HFF-Myc (cell line): ENCODE measurements around the gene MASP2.

Source experiments
- DNase-seq: peaks from one replicate; pipeline ENCODE4 v3.0.0-alpha.2; 2011; ENCODE audit warnings: low read depth; ENCODE audit errors: extremely low read depth
- H3K4me3 ChIP-seq: replicated peaks from 2 replicates; pipeline ENCODE4 v1.5.1; 2011; ENCODE audit warnings: low read depth, mild to moderate bottlenecking, control low read depth, low read length
- TF ChIP-seq, protein P1 (sequence below): IDR thresholded peaks from 2 replicates; pipeline ENCODE4 v1.5.1; 2012; ENCODE audit warnings: mild to moderate bottlenecking, low read depth, low read length, control low read depth; ENCODE audit errors: missing control alignments

The MASP2 gene

DNA sequence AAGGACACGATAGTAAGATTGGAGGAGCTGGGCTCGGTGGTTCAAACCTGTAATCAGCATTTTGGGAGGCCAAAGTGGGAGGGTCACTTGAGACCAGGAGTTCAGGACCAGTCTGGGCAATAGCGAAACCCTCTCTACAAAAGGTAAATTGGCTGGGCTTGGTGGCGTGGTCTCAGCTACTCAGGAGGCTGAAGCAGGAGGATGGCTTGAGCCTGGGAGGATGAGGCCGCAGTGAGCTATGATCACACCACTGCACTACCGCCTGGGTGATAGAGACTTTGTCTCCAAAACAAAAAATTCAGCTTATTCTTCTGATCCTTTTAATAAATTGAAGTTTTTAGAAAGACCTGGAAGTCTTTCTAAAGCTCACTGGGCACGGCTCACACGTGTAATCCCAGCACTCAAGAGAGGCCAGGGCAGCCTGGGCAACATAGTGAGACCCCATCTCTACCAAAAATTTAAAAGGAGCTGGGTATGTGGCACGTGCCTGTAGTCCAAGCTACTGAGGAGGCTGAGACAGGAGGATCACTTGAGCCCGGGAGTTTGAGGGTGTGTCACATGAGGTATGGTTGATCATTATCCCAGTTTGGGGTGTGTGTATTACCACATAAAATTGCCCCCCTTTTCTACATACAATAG is 15.3 kb downstream of the MASP2 start:
- H3K4me3 ChIP-seq, result no peak overlapping the region
- TF ChIP-seq, protein P1, sequence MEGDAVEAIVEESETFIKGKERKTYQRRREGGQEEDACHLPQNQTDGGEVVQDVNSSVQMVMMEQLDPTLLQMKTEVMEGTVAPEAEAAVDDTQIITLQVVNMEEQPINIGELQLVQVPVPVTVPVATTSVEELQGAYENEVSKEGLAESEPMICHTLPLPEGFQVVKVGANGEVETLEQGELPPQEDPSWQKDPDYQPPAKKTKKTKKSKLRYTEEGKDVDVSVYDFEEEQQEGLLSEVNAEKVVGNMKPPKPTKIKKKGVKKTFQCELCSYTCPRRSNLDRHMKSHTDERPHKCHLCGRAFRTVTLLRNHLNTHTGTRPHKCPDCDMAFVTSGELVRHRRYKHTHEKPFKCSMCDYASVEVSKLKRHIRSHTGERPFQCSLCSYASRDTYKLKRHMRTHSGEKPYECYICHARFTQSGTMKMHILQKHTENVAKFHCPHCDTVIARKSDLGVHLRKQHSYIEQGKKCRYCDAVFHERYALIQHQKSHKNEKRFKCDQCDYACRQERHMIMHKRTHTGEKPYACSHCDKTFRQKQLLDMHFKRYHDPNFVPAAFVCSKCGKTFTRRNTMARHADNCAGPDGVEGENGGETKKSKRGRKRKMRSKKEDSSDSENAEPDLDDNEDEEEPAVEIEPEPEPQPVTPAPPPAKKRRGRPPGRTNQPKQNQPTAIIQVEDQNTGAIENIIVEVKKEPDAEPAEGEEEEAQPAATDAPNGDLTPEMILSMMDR, result no peak
- DNase-seq, result no peak

DNA sequence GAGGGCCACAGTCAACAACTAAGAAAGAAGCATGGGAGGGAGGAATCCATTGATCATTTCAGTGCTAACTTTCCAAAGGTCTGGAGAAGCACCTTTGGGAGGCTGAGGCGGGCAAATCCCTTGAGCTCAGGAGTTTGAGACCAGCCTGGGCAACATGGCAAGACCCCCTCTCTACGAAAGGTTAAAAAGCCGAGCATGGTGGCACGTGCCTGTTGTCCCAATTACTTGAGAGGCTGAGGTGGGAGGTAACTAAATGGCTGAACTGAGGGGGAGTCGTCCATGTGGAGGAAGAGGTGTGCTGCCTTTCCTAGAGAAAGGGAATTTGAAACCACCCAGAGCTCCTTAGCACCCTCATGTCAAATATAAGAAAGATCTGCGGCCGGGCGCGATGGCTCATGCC is 16.2 kb downstream of the MASP2 start:
- TF ChIP-seq, protein P1, result no peak
- DNase-seq, result no peak
- no peak overlapping the region for H3K4me3 ChIP-seq

DNA sequence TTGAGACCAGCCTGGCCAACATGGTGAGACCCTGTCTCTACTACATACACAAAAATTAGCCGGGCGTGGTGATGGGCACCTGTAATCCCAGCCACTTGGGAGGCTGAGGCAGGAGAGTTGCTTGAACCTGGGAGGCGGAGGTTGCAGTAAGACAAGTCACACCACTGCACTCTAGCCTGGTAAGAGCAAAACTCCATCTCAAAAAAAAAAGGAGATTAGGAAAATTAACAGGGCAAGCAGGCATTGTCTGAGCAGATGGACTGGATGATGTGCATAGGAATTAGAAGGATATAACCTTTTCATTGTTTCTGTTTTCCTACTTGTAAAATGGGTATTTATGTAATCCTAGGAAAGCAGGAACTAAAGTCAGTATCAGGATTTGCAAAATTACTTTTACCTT is 19.0 kb downstream of the MASP2 start:
- no peak overlapping the region for H3K4me3 ChIP-seq
- no peak for DNase-seq
- TF ChIP-seq, protein P1, result no peak

DNA sequence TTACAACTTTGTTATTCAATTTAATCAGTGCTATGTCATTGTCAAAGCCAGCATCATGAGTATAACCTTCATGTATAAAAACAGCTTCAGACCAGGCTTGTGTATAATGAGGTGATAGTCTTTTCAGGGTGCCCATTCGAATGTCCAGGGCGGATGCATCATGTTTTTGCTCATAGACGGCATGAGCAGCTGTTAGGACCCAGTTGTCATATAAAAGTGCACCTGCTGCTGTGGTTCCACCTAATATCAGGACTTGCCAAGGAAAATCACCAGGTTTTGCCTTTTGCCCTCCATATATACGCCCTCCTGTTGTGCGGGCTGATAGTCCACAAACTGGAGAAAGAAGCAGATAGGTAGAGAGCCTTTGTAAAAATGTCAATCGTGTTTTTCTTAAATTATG is 19.7 kb downstream of the MASP2 start:
- H3K4me3 ChIP-seq, result no peak overlapping the region
- TF ChIP-seq, protein P1, result no peak
- no peak for DNase-seq

DNA sequence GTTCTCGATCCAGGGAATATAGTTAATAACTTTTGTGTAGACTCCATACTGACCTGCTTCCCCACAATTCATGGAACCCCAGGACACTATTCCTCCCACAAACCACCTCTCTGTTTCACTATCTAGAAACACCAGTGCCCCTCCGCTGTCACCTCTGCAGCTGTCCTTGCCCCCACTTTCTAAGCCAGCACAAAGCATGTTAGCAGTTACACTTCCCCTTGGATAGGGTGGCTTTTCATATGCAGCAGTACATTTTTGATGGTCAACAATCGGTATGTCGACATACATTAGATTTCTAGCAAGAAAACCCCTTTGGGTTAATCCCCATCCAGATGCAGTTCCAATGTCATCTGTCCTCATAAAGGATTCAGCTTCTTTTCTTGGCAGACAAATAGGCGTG is 20.1 kb downstream of the MASP2 start:
- TF ChIP-seq, protein P1, result no peak
- DNase-seq, result no peak
- H3K4me3 ChIP-seq, result no peak overlapping the region

DNA sequence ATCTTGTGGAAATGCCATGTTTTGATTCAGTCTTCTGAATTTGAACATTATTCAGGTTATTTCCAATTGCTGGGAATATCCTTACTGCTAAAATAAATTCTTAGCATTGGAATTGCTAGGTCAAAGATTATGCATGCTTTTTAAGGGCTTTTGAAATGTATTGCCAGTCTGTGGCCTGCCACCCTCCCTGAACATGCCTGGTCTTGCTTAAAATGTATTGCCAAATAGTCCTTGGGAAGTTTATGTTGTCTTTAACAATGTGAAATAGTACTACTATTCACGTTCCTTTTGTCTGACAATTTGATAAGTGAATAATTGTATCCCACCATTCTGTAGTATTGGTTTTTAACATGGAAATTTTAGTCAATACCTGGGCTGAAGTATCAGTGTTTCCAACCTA is 21.0 kb downstream of the MASP2 start:
- no peak for DNase-seq
- H3K4me3 ChIP-seq, result no peak overlapping the region
- TF ChIP-seq, protein P1, result no peak

DNA sequence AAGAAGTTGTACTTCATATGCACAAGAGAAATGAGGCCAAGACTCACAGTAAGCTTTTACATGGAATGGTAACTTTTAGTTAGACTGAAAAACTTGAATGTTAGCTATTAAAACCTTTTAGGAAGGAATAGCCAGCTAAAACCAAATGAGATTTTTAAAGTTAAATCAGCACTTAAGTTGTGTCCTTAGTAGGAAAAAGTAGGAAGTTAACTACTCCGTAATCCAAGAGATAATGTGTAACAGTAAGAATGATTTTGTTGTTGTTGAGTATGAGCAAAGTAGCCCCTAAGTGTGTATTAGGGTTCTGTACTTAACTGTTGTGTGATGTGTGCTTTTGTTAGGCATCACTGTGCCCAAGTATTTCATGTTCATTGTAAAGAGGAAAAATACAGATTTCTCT is 21.4 kb downstream of the MASP2 start:
- TF ChIP-seq, protein P1, result no peak
- H3K4me3 ChIP-seq, result no peak overlapping the region
- DNase-seq, result no peak
